GM19324 (cell line): ENCODE results near the gene FASTKD3.

Experiments
- ATAC-seq: cut with Tn5 transposase; IDR thresholded peaks from one replicate; pipeline ENCODE4 v1.9.1; 2021; ENCODE audit warnings: mild to moderate bottlenecking, moderate library complexity; ENCODE audit not compliant: unreplicated experiment, low FRiP score

Gene FASTKD3, protein sequence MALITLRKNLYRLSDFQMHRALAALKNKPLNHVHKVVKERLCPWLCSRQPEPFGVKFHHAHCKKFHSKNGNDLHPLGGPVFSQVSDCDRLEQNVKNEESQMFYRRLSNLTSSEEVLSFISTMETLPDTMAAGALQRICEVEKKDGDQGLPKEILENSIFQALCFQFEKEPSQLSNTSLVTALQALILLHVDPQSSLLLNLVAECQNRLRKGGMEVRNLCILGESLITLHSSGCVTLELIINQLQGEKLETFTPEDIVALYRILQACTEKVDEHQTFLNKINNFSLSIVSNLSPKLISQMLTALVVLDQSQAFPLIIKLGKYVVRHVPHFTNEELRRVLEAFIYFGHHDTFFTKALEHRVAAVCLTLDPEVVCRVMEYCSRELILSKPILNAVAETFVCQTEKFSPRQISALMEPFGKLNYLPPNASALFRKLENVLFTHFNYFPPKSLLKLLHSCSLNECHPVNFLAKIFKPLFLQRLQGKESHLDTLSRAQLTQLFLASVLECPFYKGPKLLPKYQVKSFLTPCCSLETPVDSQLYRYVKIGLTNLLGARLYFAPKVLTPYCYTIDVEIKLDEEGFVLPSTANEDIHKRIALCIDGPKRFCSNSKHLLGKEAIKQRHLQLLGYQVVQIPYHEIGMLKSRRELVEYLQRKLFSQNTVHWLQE

DNA sequence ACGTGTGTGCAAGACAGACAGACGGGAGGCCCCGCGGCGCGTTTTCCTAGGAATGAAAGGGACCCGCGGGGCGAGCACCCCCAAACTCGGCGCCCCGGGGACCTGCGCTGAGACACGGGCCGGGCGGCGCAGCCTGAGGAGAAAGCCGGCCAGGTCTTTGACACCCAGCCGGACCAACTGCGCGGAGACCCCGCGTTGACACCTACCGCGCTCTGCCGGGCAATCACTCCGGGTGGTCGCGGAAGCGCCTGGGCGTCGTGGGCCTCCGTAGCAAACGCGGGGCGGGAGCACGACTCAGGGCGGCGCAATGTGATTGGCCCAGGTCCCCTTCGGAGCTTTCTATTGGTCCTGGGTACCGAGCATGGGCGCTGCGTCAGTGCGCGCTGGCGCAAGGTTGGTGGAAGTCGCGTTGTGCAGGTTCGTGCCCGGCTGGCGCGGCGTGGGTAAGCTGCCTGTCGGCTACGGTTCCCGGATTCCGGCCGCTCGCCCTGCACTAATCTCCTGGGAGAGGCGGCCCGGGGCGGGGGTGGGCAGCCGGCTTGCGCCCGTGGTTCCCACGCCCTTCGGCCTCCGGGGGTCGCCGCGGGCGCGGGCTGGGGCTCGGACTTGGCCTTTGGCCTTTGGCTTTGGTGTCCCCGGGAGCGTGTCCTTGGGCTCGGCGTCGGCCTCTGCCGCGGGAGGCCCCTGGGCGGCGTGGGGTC is at the start of gene FASTKD3, which contains the start of gene MTRR:
FASTKD3 (minus strand) TSS at position 259 of the 701 bp plus-strand sequence. CDS start 948 bp downstream, outside the sequence.
MTRR (plus strand) TSS at position 376 of the 701 bp plus-strand sequence. CDS start 1,647 bp downstream, outside the sequence.
- peak; percentile 97 for ATAC-seq

- no peak for ATAC-seq
Observed at GRCh38 chr5:7917130-7918123, 48.6 kb upstream of the FASTKD3 start.

GRCh38 chr5:7916171-7916804 is 47.5 kb upstream of the FASTKD3 start:
- ATAC-seq: no peak

- ATAC-seq: peak; percentile 24
Observed at GRCh38 chr5:7911429-7911771, 42.6 kb upstream of the FASTKD3 start.

DNA sequence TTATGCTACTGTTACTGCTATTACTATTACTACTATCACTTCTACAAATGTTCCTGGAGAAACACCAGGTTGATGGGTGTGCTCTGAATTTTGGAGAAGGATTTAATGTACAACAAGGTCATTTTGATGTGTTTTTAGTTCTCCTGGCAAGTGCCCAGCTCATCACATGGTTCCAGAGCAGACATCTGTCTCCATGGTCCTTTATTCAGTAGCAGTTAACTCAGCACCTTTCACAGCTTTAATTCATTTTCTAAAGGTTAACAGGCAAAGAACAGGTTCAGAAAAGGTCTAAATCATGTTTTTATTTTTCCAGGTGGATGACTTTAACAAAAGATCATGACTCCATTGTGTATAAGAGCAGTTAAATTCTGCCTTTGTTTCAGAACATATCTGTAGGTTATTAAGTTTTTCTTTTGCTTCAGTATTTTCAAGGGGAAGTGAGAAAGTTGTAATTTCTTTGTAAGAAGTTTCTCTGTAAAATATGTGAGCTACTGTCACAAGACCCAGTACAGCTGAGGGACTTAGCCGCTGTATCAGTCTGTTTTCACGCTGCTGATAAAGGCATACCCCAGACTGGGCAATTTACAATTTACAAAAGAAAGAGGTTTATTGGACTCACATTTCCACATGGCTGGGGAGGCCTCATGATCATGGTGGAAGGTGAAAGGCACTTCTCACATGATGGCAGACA is 42.1 kb upstream of the FASTKD3 start:
- peak; percentile 80 for ATAC-seq

DNA sequence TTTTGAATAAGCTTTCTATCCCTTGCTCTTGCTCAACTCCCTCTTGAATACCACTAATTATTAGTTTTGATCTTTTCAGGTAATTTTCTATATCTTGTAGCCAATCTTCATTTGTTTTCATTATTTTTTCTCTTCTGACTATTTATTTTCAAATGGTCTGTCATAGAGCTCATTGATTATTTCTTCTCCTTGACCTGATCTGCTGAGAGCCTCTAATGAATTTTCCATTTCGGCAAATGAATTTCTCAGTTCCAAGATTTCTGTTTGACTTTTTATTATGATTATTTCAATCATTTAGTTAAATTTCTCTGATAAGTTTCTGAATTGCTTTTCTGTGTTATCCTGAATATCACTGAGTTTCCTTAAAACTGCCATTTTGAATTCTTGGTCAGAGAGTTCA is 39.5 kb upstream of the FASTKD3 start:
- ATAC-seq: no peak

DNA sequence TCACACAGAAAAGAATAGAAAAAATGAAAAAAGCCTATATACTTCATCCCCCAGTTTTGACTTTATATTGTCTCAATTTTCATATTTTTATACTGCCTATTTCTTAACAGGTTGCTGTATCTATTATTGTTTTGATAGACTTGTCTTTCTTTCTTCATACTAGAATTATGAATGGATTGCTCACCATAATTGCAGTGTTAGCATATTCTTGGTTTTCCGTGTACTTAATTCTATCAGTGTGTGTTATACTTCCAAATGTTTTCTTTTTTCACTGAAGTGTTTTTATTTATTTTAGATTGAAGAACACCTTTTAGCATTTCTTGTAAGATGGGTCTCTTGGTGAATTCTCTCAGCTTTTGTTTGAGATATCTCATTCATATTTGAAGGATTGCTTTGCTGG is 38.8 kb upstream of the FASTKD3 start:
- ATAC-seq: no peak

DNA sequence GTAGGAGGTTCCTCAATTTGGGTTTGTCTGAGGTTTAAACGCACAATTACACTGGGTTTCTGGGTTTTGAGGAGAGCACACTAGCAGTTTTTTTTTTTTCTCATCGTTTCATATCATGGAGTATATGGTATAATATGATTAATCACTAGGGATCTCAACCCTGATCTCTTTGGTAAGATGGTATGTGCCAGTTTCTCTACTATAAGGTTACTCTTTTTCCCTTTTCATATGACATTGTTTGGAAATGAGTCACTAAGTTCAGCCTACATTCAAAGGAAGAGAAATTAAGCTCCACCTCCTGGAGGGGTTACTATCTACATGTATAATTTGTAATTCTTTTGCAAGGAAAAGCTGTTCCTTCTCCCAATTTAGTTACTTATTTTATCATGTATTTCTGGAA is 35.3 kb upstream of the FASTKD3 start:
- no peak for ATAC-seq

DNA sequence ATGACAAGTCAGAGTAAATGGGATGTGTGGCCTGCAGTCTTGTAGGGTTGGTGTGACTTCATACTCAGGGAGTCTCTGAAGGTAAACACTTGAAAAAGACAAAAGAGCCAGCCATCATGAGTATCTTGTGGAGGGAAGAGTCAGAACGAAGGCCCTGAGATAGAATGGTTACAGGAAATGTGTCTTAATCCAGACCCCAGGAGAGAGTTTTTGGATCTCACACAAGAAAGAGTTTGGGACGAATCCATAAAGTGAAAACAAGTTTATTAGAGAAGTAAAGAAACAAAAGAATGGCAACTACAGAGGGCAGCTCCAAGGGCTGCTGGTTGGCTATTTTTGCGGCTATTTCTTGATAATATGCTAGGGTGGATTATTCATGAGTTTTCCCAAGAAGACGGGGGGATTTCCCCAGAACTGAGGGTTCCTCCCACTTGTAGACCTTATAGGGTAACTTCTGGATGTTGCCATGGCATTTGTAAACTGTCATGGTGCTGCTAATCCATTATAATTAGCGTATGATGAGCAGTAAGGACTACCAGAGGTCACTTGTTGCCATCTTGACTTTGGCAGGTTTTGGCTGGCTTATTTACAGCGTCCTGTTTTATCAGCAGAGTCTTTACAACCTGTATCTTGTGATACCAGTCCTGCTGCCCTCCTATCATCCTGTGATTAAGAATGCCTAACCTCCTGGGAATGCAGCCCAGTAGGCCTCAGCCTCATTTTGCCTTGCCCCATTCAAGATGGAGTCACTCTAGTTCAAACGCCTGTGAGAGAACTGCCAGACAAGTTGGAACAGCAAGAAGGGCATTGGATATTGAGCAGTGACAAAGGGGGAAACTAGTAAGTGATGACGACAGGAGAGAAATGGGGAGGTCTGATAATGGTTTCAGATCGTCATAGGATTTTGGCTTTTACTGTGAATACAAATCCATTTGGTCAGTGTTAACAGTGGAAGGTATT is 34.1 kb upstream of the FASTKD3 start:
- no peak for ATAC-seq

DNA sequence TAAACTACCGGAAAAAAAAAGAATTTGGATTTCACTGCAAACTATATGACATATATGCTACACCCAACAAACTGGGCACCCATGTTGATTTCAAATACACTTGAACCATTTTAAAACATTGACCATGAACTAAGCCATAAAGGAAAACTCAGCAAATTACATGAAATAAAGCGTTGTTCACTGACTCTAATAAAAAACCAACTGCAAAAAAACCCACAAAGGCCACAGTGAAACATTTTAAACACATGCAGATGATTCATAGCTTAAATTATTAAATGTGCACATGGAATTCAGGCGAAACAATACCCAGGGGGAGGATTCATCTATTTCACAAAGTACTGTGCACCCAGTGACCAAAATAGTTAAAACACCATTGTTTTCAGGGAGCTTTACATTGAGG is 33.4 kb upstream of the FASTKD3 start:
- no peak for ATAC-seq

- no peak for ATAC-seq
Observed at GRCh38 chr5:7897014-7897600, 28.3 kb upstream of the FASTKD3 start.

- ATAC-seq: peak; percentile 88
Observed at GRCh38 chr5:7894860-7895259, 26.0 kb upstream of the FASTKD3 start.

GRCh38 chr5:7894439-7894838 is 25.6 kb upstream of the FASTKD3 start:
- ATAC-seq: no peak

DNA sequence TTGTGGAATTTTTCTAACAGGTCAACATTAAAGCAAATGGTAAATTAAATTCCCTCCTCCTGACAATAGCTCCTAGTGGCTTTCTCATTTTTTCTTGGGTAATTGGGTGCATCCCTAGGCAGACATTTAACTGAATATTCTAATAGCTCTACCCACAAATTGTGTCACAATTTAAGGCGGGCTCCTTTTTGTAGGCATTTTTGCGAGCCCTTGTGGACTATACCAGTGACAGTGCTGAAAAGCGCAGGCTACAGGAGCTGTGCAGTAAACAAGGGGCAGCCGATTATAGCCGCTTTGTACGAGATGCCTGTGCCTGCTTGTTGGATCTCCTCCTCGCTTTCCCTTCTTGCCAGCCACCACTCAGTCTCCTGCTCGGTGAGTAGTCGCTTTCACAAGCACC is 20.1 kb upstream of the FASTKD3 start:
- no peak for ATAC-seq

DNA sequence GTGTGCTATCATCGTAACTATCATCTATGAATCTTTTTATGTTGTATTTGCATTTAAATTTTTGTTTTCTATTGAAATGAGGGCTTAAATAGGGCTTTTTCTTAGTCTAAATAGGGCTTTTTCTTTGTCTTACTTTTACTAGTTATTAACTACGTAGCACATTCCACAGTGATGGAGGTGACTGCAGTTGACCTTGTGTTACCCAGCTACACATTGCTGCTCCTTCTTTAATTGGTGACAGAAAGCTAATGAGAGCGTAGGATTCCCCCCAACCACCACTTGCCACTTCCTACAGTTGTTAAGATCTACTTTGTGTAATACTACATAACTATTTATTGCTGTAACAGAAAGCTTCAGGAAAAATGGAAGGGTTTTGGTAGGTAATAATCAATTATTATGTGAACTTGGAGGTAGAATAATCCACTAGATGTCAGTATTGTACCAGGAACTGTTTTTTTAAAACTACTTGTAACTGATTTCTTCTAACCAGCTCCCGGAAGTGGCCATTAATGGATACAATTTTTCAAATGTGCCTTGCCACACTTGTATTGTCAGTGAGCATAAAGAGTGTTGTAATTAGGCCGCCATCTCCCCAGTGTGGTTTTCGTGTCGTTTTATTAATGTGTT is 18.1 kb upstream of the FASTKD3 start:
- ATAC-seq: no peak

DNA sequence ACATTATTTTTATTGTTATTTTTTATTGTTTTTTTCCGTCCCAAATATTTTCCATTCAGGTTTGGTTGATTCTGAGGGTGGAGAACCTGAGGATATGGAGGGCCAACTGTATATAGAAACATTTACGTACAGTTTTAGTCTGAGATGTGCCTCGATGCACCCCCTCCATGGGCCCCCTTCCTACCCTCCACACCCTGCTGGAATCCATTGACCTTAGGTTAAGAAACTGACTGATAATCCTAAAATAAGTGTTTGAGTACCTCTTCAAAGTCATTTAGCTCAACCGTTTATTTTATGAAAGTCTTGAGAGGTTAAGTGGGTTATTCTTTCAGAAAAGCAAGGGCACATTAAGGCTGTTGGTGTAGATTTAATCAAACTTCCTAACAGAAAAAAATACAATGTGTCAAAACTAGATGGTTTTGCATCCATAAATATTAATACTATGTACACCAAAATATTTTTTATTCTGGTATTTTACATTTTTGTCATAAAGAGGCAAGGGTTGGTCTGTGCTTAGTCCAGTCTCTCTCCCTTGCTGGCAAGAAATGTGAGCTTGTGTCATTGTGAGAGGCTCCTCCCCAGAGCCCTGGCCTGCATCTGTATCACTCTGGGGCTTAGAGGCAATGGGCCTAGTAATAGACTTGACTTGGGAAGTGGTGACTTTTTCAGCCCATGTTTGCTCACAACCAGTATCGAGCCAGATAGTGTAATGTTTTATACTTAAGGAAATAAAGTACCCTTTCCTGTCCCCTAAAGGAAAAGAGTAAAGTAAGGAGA is 15.8 kb upstream of the FASTKD3 start:
- ATAC-seq: no peak
